Parathyroid adenoma (tissue), 2 donors: ENCODE results near the gene P2RX4.

ENCODE experiments used
- H2AFZ ChIP-seq: fragments of 300-600 bp; sonication (generic); one replicate; pipeline ENCODE4 v1.7.0; 2017; ENCODE audit warnings: antibody characterized with exemption, mild to moderate bottlenecking
- H3K27ac ChIP-seq: fragments of 300-600 bp; sonication (generic); one replicate; pipeline ENCODE4 v1.7.0; 2017
- H3K27me3 ChIP-seq: fragments of 300-600 bp; sonication (generic); one replicate; pipeline ENCODE4 v1.7.0; 2017; ENCODE audit warnings: low read length; ENCODE audit not compliant: control insufficient read depth, insufficient read depth
- H3K36me3 ChIP-seq: fragments of 300-600 bp; sonication (generic); one replicate; pipeline ENCODE4 v1.7.0; 2017; ENCODE audit warnings: low read length; ENCODE audit not compliant: control insufficient read depth, insufficient read depth
- H3K4me1 ChIP-seq: fragments of 300-600 bp; sonication (generic); one replicate; pipeline ENCODE4 v1.7.0; 2017; ENCODE audit warnings: control low read depth
- H3K4me2 ChIP-seq: fragments of 300-600 bp; sonication (generic); one replicate; pipeline ENCODE4 v1.7.0; 2017; ENCODE audit warnings: low read length
- H3K4me3 ChIP-seq: fragments of 300-600 bp; sonication (generic); one replicate; pipeline ENCODE4 v1.7.0; 2017; ENCODE audit warnings: low read depth, low read length
- H3K79me2 ChIP-seq: fragments of 300-600 bp; sonication (generic); one replicate; pipeline ENCODE4 v1.7.0; 2017; ENCODE audit warnings: control low read depth
- H3K9ac ChIP-seq: fragments of 300-600 bp; sonication (generic); one replicate; pipeline ENCODE4 v1.7.0; 2017; ENCODE audit warnings: mild to moderate bottlenecking
- H3K9me3 ChIP-seq: fragments of 300-600 bp; sonication (generic); one replicate; pipeline ENCODE4 v1.7.0; 2017; ENCODE audit warnings: low read length; ENCODE audit not compliant: control insufficient read depth
- CTCF ChIP-seq: fragments of 300-600 bp; sonication (generic); IDR thresholded peaks from one replicate; pipeline ENCODE4 v1.7.0; 2017; ENCODE audit warnings: antibody characterized with exemption, mild to moderate bottlenecking
- donor health status: primary hyperparathyroidism.

The P2RX4 gene

GRCh38 chr12:121238604-121239350 lies 28.8 kb downstream of the P2RX4 start:
- H3K9ac ChIP-seq, result no peak overlapping the region
- no peak overlapping the region for H3K4me3 ChIP-seq
- H3K4me1 ChIP-seq, result no peaks in the 10 kb centered on the region
- H3K79me2 ChIP-seq, result no peaks in the 10 kb centered on the region
- H3K36me3 ChIP-seq, result no peaks in the 10 kb centered on the region
- H3K9me3 ChIP-seq, result no peaks in the 10 kb centered on the region
- H2AFZ ChIP-seq, result no peak overlapping the region
- no peak for TF ChIP-seq CTCF
- no peaks in the 10 kb centered on the region for H3K27me3 ChIP-seq
- no peak overlapping the region for H3K27ac ChIP-seq
- no peak overlapping the region for H3K4me2 ChIP-seq

- Histone ChIP-seq H3K27ac (no peak overlapping the region), H3K4me2 (no peak overlapping the region), H3K27me3 (no peaks in the 10 kb centered on the region), H3K79me2 (no peaks in the 10 kb centered on the region), H3K4me3 (no peak overlapping the region), H3K9ac (no peak overlapping the region), H3K4me1 (no peaks in the 10 kb centered on the region), H3K36me3 (no peaks in the 10 kb centered on the region), H2AFZ (no peak overlapping the region), H3K9me3 (no peaks in the 10 kb centered on the region)
- no peak for TF ChIP-seq CTCF
These were observed 29.6 kb downstream of the P2RX4 start for GRCh38 chr12:121239351-121240061.

- H3K9ac ChIP-seq, result no peak overlapping the region
- TF ChIP-seq CTCF, result no peak
- H3K27ac ChIP-seq, result no peak overlapping the region
- no peak overlapping the region for H3K4me3 ChIP-seq
- no peaks in the 10 kb centered on the region for H3K79me2 ChIP-seq
- no peaks in the 10 kb centered on the region for H3K4me1 ChIP-seq
- no peaks in the 10 kb centered on the region for H3K36me3 ChIP-seq
- H2AFZ ChIP-seq, result no peak overlapping the region
- H3K27me3 ChIP-seq, result no peaks in the 10 kb centered on the region
- no peak overlapping the region for H3K4me2 ChIP-seq
- no peaks in the 10 kb centered on the region for H3K9me3 ChIP-seq
These were observed 30.1 kb downstream of the P2RX4 start for GRCh38 chr12:121240062-121240420.

- no peak overlapping the region for H3K9ac ChIP-seq
- H3K27ac ChIP-seq, result no peak overlapping the region
- H3K36me3 ChIP-seq, result no peaks in the 10 kb centered on the region
- no peak overlapping the region for H2AFZ ChIP-seq
- H3K4me3 ChIP-seq, result no peak overlapping the region
- TF ChIP-seq CTCF, result no peak
- no peaks in the 10 kb centered on the region for H3K79me2 ChIP-seq
- H3K9me3 ChIP-seq, result no peaks in the 10 kb centered on the region
- H3K4me1 ChIP-seq, result no peaks in the 10 kb centered on the region
- H3K4me2 ChIP-seq, result no peak overlapping the region
- H3K27me3 ChIP-seq, result no peaks in the 10 kb centered on the region
These were observed 30.7 kb downstream of the P2RX4 start for GRCh38 chr12:121240484-121241101.
